Measurements from ENCODE around the gene PARVA.

GRCh38 chr11:12540075-12540680, 162.8 kb downstream of the PARVA start:
- TF ChIP-seq CTCF (IDR thresholded peaks at IDR 0.05) (no peak), POLR2A (IDR thresholded peaks at IDR 0.05) (no peak)
